ENCODE measurements around the gene ACSS1.
A peak's percentile ranks its signal among the peaks of the same experiment; 100 is the strongest.

Gene ACSS1

GRCh38 chr20:25046181-25046641 lies 11.7 kb downstream of the ACSS1 start:
- DNase-seq = no peak

- no peak for DNase-seq
Measured at GRCh38 chr20:25045343-25045712, 12.6 kb downstream of the ACSS1 start.

DNA sequence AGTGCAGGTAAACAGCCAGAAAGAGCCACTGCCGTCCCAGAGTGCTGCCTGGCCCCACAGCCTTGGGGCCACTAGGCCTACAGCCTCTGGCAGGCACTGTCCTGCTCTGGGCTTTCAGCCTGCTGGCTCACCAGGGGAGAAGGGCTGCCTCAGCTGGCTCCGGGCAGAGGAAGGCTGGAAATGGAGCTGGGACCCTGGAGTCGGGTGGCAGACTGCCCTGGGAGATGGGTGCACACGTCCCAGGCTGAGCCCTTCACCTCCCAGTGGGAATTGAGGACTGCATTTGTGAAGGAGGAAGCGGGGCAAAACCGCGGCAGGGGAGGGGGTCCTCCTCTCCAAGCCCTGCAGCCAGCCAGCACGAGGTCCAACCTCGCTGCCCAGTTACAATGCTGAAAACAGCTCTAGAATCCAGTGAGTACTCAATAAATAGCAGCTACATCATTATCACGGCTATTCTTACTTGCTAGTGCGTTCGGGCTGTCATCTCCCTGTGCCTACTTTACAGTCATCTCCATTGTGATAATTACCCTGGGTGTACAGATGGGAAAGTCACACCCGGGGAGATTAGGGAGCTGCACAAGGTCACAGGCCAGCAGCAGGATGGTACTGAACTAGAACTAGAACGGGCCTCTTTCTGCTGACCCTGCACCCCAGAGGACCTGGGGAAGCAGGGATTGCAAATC lies 13.1 kb downstream of the ACSS1 start:
- no peak for DNase-seq

GRCh38 chr20:25044261-25044560 lies 13.7 kb downstream of the ACSS1 start:
- no peak for DNase-seq

GRCh38 chr20:25043499-25044260 lies 14.3 kb downstream of the ACSS1 start:
- DNase-seq = no peak

GRCh38 chr20:25042531-25043498 lies 15.1 kb downstream of the ACSS1 start:
- no peak for DNase-seq

DNA sequence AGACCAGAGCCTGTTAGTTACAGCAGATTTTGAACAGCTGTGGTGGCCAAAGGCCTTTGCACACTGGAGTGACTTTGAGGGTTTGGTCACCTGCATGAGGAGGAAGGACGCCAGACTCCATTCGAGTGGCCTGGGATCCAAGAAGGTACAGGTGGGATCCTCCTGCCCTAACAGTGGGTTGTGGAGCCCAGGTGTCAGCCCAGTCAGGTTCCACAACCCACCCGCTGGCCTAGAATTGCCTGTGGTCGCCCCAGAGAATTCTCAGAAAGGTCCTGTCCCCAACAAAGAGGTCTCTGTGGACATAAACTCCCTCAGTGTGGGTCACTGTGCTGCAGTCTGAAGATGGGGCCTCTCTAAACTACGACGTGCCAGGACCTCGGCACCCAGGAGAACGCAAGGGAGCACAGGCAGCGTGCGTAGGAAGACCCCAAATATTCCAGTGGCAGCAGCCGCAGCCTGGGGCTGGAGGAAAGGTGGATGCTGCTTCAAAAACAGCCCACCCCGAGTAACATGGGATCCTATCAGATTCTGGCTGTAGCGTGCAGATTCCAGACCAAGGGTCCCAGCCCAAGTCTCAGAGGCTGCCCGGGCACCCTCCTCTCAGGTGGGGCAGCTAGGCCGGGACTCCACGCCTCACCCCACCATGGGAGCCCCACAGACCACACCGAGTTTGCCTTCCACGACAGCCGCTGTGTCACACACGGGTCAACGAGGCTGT lies 16.0 kb downstream of the ACSS1 start:
- DNase-seq = no peak

DNA sequence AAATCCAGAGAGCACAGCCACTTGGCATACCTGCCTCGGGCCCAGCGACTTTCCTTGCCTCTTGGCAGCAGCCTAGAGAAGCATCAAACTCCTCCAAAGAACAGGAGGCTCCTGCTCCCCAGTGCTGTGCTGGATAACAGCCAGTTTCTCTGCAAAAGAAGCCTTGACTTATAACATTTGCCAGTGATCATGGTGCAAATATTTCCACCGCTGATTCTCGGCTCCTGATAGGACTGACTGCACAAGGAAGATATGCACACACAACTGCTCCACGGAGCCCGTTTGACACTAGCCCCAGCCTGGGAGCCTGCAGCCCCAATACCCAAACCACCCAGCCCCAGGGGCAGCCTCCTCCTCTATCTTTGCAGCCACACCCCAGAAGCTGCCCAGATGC lies 17.5 kb downstream of the ACSS1 start:
- no peak for DNase-seq

DNA sequence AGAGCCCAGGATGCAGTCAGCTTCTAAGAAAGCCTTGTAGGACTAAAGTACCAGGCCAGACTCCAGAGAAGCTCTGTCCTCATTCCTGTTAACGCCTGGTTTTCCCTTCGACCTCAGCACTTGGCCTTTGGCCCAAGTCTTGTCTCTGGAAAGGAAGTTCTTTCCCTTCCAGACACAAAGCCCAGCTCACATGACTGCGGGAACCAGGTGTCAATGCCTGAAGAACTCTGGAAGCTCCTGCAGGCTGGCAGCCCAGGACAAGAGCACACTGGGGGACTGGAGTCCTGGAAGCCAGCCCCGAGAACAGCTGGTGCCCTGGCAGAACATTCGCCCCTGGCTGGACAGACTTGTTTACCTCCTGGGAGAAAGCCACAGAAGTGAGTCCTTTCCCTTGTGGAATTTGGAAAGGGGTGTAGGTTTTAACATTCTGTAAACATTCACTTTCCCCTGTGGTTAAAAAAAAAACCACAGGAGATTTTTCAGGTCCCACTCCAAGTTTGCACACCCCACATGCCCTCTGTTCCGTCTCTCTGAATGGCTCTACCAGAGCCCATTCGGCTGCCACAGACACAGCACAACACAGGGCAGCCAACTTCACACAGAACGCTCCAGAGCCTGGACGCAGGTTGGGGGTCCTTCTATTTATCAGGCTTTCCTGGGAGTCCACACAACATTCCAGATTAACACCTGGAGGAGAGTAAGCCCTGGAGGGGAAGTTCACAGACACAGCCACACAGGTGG lies 18.1 kb downstream of the ACSS1 start:
- no peak for DNase-seq

GRCh38 chr20:25038591-25039015 lies 19.3 kb downstream of the ACSS1 start:
- DNase-seq = no peak

DNA sequence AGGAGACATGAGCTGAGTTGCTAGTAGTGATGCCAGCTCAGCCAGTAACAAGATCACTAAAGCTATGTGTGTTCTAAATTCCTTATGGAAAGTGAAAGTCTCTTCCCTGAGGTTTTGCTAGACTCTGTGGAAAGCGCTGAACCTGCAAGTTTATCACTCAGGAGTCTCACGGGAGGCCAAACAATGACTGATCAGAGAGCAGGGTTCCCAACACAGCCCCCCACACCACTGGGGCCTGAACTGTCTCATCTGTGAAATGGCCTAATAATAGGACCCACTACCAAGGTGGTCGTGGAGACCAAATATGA lies 19.9 kb downstream of the ACSS1 start:
- DNase-seq = no peak

GRCh38 chr20:25037288-25038102 lies 20.4 kb downstream of the ACSS1 start:
- peak; percentile 24 for DNase-seq

DNA sequence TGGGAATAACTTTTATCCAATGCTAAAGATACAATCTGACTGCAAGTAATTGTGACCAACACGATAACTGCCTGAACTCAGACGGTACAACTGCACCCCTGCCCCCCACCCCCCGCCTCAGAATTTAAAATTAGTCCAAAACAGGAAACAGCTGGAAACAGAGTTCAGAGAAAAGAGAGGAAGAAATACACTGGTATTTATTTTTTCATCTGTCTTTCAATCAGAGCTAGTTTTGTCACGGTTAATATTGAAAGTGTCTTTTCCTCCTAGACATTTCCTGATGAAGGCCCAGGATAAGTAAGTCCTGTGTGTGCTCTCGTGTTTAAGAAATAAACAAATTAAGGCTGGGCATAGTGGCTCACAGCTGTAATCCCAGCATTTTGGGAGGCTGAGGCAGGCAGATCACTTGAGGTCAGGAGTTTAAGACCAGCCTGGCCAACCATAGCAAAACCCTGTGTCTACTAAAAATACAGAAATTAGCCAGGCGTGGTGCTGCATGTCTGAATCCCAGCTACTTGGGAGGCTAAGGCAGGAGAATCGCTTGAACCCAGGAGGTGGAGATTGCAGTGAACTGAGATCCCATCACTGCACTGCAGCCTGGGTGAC lies 21.5 kb downstream of the ACSS1 start:
- no peak for DNase-seq

DNA sequence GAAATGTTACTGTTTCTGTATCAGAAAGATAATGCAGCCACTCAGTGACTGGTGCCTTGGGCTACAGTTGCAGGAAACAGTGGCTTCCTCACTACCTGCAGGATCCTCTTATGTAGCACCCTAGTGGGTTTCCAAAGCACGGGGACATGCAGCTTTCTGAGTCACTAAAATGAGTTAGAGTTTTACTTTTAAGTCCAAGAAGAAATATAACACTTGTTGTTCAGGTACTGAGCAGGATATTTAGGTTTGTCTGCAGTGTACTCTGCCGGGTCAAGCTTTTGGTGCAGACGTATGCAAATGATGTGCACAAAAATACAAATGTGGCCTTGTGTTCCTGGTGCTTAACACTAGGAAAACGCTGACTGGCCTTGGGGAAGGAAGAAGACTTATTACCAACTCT lies 22.0 kb downstream of the ACSS1 start:
- no peak for DNase-seq

GRCh38 chr20:25033924-25034300 lies 24.0 kb downstream of the ACSS1 start:
- no peak for DNase-seq

DNA sequence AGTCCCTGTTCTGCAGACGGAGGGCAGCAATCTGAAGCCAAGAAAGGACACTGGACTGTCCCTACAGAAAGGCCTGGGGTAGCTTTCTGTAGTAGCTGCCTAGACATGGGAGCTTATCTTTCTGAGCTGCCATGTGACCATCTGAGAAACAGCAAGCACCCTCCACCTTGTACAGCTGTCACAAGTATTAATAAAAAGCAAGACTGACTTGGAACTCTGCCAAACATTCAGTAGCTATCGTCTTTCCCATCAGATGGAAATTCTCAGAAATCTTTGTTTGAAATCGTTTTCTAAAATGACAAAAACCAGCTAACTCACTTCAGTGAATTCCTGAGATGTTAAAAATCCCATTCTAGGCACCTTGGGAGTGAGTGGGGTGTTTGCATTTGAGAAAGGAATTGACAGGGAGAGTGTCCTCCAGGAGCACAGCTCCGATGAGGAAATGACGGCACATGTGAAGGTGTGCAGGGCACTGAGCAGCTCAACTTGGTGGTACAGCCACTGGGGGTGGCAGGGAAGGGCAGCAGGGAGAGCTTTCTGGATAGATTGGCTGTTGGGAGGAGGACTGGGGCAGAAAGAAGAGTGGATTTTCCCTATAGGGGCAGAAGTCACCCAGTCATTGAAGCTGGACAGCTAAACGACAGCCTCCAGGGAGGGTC lies 24.5 kb downstream of the ACSS1 start:
- no peak for DNase-seq

DNA sequence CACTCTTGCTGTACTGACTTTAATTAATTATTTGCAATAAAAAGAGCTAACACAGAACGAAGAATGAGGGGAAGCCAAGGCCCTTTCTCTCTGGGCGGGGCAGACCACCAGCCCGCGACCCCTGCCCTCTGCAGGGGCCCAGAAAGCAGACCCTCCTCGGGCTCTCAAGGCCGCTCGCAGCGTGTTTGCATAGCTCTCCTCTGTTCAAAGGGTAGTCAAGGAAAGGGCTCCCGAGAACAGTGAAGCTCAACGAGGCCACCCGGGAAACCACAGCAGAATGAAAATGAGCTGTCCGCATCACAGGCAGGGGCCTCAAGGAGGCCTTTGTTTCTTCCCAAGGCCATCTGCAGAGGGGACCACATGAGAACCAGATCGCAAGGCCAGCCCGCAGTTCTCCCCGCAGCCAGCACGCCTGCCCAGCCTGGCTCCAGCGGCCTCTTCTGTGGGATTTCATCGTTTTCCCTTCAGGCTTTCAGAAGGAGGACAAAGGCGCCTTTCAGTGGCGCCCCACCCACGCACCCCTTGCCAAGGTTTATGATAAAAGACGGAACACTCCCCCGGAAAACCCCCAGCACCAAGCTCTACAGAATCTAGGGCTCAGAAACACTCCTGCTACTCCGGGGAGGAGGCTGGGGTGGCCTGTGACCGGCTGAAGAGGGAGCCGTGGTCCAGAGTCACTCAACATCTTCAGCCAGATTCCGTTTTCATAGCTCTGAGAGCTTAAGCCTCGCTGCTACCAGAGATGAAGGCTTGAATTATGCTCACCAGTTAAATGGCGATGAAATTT lies 25.3 kb downstream of the ACSS1 start:
- DNase-seq = no peak

- DNase-seq = no peak
Measured at GRCh38 chr20:25032065-25032477, 25.9 kb downstream of the ACSS1 start.

- DNase-seq = no peak
Measured at GRCh38 chr20:25031241-25031640, 26.7 kb downstream of the ACSS1 start.

All from NCI-H1436 (cell line).